ENCODE measurements around the gene SPG7. TPM values are rescaled to one million over a fixed set of nuclear protein-coding genes. Genes with fewer than 3 reads are reported as not detected.
"Not testable (repeated sequence)": the region's sequence is repeated elsewhere in the genome, so short reads cannot be mapped to it uniquely, and the experiment has no call there.

SPG7 gene
- total and polyA plus RNA-seq, 11 donors, result 84.0 to 168 (median 95.9) TPM

- intact Hi-C loops (cut with DNase I), result no loop called here
These were observed 47.6 kb upstream of the SPG7 start for GRCh38 chr16:89460556-89460955.

GRCh38 chr16:89461890-89462289 is 46.3 kb upstream of the SPG7 start:
- ATAC-seq; H3K27ac ChIP-seq; intact Hi-C loops (cut with DNase I); DNase-seq; H3K4me3 ChIP-seq; H3K9me3 ChIP-seq; H3K27me3 ChIP-seq; H3K36me3 ChIP-seq: not testable (repeated sequence)
- peaks cover 3 to 63% (median 39%) of the 10 kb centered on the region in 12 donors for H3K4me1 ChIP-seq
- WGBS, 4 donors, result 61 to 81% (median 76%) methylated on average over 8 to 15 of the region's 15 CpGs

More at GRCh38 chr16:89460556-89460955, 47.6 kb upstream of the SPG7 start:
- ATAC-seq (no peak), DNase-seq (no peak)
- Histone ChIP-seq H3K4me1 (peaks cover 3 to 61% (median 36%) of the 10 kb centered on the region in 12 donors), H3K4me3 (no peak overlapping the region), H3K27ac (no peak overlapping the region), H3K9me3 (no peaks in the 10 kb centered on the region), H3K36me3 (no peaks in the 10 kb centered on the region), H3K27me3 (no peaks in the 10 kb centered on the region)
- 85 to 93% (median 88%) methylated on average over 6 of the region's 6 CpGs for WGBS, 4 donors
- TF ChIP-seq CTCF (IDR thresholded peaks at IDR 0.05), result no peak
- TF ChIP-seq POLR2A (IDR thresholded peaks at IDR 0.05), result no peak

GRCh38 chr16:89462639-89463038 is 45.6 kb upstream of the SPG7 start:
- ATAC-seq; H3K27me3 ChIP-seq; H3K4me3 ChIP-seq; intact Hi-C loops (cut with DNase I); H3K9me3 ChIP-seq; H3K27ac ChIP-seq; H3K36me3 ChIP-seq: not testable (repeated sequence)
- DNase-seq, result peak in 1 of 5 donors; percentile 9
- H3K4me1 ChIP-seq, result peaks cover 3 to 64% (median 43%) of the 10 kb centered on the region in 12 donors
- 91 to 96% (median 95%) methylated on average over 4 to 30 of the region's 30 CpGs for WGBS, 4 donors

GRCh38 chr16:89463312-89463711 is 44.9 kb upstream of the SPG7 start:
- H3K27ac ChIP-seq; H3K36me3 ChIP-seq; H3K4me3 ChIP-seq; H3K27me3 ChIP-seq; intact Hi-C loops (cut with DNase I); DNase-seq; ATAC-seq; H3K9me3 ChIP-seq: not testable (repeated sequence)
- 33 to 43% (median 36%) methylated on average over 5 of the region's 5 CpGs for WGBS, 4 donors
- peaks cover 3 to 64% (median 41%) of the 10 kb centered on the region in 12 donors for H3K4me1 ChIP-seq

- WGBS, 4 donors, result 90 to 97% (median 96%) methylated on average over 5 of the region's 5 CpGs
- Histone ChIP-seq H3K9me3 (no peaks in the 10 kb centered on the region), H3K4me1 (peaks cover 0 to 71% (median 45%) of the 10 kb centered on the region in 12 donors), H3K27ac (no peak overlapping the region), H3K27me3 (no peaks in the 10 kb centered on the region), H3K36me3 (no peaks in the 10 kb centered on the region), H3K4me3 (no peak overlapping the region)
- TF ChIP-seq POLR2A (IDR thresholded peaks at IDR 0.05) (no peak), CTCF (IDR thresholded peaks at IDR 0.05) (no peak)
- intact Hi-C loops (cut with DNase I), result no loop called here
- peak in 1 of 5 donors; percentile 18 for DNase-seq
- no peak for ATAC-seq
These were observed 41.3 kb upstream of the SPG7 start for GRCh38 chr16:89466920-89467319.

GRCh38 chr16:89467382-89467781 is 40.8 kb upstream of the SPG7 start:
- DNase-seq, result peak in 1 of 5 donors; percentile 11
- H3K36me3 ChIP-seq, result no peaks in the 10 kb centered on the region
- WGBS, 4 donors, result 86 to 92% (median 91%) methylated on average over 7 of the region's 7 CpGs
- intact Hi-C loops (cut with DNase I), result no loop called here
- ATAC-seq, result no peak
- peaks cover 0 to 75% (median 48%) of the 10 kb centered on the region in 12 donors for H3K4me1 ChIP-seq
- H3K4me3 ChIP-seq, result no peak overlapping the region
- H3K9me3 ChIP-seq, result no peaks in the 10 kb centered on the region
- no peaks in the 10 kb centered on the region for H3K27me3 ChIP-seq
- H3K27ac ChIP-seq, result no peak overlapping the region
- no peak for TF ChIP-seq CTCF (IDR thresholded peaks at IDR 0.05)
- no peak for TF ChIP-seq POLR2A (IDR thresholded peaks at IDR 0.05)

All from heart left ventricle (tissue), 16 donors.